AG04450 (cell line): ENCODE results near the gene TMPRSS2. TPM values are rescaled to one million over a fixed set of nuclear protein-coding genes. Genes with fewer than 3 reads are reported as not detected.

Source experiments
- CTCF ChIA-PET: fragments of 300-600, 350-600 bp; formaldehyde crosslinking; extraction: SDS; loops from one replicate; lab custom pipeline; 2022; ENCODE audit warnings: antibody characterized with exemption, inconsistent platforms; lab: Charles Lee
- POLR2A ChIA-PET: fragments of 350-600 bp; formaldehyde crosslinking; extraction: SDS; loops from one replicate; lab custom pipeline; 2021; ENCODE audit warnings: antibody characterized with exemption, inconsistent platforms; lab: Yijun Ruan, JAX
- DNase-seq: peaks from one replicate; pipeline ENCODE4 v3.0.0-alpha.2; 2011; ENCODE audit warnings: low read depth, low spot score
- H3K27ac ChIP-seq: one replicate; pipeline ENCODE4 v1.5.1; 2012; ENCODE audit warnings: low read depth, low read length, control low read depth
- H3K27me3 ChIP-seq: one replicate; pipeline ENCODE4 v1.6.0; 2012; ENCODE audit warnings: low read length; ENCODE audit not compliant: control insufficient read depth, insufficient read depth
- H3K4me3 ChIP-seq: 2 replicates; pipeline ENCODE4 v1.5.1; 2011; ENCODE audit warnings: mild to moderate bottlenecking, low read depth, low read length, control low read depth
- H3K9me3 ChIP-seq: 2 replicates; pipeline ENCODE4 v1.5.1; 2012; ENCODE audit warnings: low read length; ENCODE audit not compliant: control insufficient read depth, insufficient read depth
- polyA plus RNA-seq: library from polyadenylated mRNA; depleted of rRNA; stranded (reverse); fragments of >200 nt; gene quantifications from 2 replicates; pipeline ENCODE4 v1.2.3, GENCODE V29; 2011
- TF ChIP-seq, protein P1 (sequence below): IDR thresholded peaks from 2 replicates; pipeline ENCODE4 v1.5.1; 2011; ENCODE audit warnings: low read depth, low read length, control low read depth, inconsistent platforms

The TMPRSS2 gene
- polyA plus RNA-seq, 1 experiment: not detected

DNA sequence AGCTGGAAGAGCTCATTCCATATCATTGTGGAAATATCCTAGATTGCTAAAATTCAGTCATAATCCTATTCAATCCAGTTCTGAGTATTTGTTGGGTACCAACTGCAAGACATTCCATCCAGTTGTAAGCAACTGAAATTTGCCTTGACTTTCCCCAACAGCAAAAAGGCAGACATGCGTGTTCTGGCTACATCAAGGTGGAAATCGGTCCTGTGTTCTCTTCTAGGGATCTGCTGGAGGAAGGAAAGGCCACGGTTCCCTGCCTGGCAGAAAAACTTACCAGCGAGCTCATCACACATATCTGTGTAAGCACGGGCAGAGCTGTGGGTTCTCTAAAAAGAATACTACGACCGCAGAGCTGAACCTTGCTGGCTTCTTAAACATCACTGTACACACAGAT, 64.4 kb downstream of the TMPRSS2 start:
- no peak for DNase-seq
- TF ChIP-seq, protein P1, sequence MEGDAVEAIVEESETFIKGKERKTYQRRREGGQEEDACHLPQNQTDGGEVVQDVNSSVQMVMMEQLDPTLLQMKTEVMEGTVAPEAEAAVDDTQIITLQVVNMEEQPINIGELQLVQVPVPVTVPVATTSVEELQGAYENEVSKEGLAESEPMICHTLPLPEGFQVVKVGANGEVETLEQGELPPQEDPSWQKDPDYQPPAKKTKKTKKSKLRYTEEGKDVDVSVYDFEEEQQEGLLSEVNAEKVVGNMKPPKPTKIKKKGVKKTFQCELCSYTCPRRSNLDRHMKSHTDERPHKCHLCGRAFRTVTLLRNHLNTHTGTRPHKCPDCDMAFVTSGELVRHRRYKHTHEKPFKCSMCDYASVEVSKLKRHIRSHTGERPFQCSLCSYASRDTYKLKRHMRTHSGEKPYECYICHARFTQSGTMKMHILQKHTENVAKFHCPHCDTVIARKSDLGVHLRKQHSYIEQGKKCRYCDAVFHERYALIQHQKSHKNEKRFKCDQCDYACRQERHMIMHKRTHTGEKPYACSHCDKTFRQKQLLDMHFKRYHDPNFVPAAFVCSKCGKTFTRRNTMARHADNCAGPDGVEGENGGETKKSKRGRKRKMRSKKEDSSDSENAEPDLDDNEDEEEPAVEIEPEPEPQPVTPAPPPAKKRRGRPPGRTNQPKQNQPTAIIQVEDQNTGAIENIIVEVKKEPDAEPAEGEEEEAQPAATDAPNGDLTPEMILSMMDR: no peak
- CTCF ChIA-PET: interaction anchor here (0.7 to 0.9 kb wide), 2 partner anchors 11 to 84 kb away, joined by 3 to 9 read pairs; no protein-coding TSS in a partner anchor
- POLR2A ChIA-PET: no interaction called here
- no peak overlapping the region for H3K4me3 ChIP-seq
- H3K27ac ChIP-seq: no peak overlapping the region
- H3K27me3 ChIP-seq: no peaks in the 10 kb centered on the region
- H3K9me3 ChIP-seq: no peaks in the 10 kb centered on the region

DNA sequence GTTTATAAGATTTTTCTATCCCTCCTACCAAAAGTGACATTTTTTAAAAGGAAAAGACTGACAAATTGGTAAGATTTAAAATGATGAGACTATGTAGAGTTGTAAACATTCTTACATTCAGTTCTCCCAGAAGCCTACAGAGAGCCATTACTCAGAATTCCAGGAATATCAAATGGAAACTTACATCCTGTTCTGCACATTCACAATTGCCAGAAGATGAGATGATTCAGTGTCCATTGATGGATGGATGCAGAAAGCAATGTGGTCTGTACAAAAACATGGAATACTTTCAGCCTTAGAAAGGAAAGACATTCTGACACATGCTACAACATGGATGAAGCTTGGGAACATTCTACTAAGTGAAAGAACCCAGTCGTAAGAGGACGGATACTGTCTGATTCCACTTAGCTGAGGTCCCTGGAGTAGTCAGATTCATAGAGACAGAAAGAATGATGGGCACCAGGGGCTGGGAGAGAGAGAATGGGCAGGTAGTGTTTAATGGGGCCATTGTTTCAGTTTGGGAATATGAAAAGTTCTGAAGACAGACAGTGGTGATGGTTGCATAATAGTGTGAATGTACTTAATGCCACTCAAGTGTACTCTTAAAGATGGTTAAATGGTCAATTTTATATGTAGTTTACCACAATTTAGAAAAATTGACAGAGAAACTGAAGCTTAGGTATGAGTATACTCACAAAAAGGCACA, 65.3 kb downstream of the TMPRSS2 start:
- POLR2A ChIA-PET: no interaction called here
- TF ChIP-seq, protein P1: no peak
- CTCF ChIA-PET: no interaction called here
- Histone ChIP-seq H3K27me3 (no peaks in the 10 kb centered on the region), H3K27ac (no peak overlapping the region), H3K4me3 (no peak overlapping the region), H3K9me3 (no peaks in the 10 kb centered on the region)
- no peak for DNase-seq

DNA sequence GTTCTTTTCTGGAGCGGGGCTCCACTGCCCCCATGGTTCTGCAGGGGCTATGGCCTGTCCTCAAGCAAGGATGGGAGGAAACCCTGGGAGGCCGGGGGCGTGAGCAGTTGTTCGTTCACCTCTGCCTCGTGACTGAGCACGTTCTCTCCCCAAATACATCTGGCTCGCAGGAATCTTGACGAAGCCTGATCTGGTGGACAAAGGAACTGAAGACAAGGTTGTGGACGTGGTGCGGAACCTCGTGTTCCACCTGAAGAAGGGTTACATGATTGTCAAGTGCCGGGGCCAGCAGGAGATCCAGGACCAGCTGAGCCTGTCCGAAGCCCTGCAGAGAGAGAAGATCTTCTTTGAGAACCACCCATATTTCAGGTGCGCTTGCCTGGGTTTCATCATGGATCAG, 66.4 kb downstream of the TMPRSS2 start:
- ChIA-PET POLR2A (no interaction called here), CTCF (no interaction called here)
- no peak overlapping the region for H3K4me3 ChIP-seq
- H3K27me3 ChIP-seq: no peaks in the 10 kb centered on the region
- no peak for DNase-seq
- H3K27ac ChIP-seq: no peak overlapping the region
- TF ChIP-seq, protein P1: no peak
- no peaks in the 10 kb centered on the region for H3K9me3 ChIP-seq

DNA sequence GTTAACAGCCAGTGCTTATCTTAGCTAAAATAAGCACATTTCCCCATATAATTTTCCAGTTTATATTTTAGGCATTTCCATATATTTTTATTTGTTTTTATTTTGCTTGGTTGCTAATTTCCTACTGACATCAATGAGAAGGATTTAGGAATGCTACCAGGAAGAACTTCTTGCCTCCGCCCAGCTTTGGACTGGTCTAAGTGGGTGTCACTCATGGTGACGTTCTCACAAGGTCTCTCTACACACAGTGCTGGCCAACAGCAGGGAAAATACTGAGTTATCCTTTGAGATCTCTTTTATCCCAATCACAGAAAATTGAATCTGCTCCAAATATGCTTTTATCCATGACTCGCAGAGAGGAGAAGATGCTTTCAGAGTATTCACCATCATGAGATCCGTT, 68.7 kb downstream of the TMPRSS2 start:
- no peak for DNase-seq
- POLR2A ChIA-PET: no interaction called here
- Histone ChIP-seq H3K27ac (no peak overlapping the region), H3K9me3 (peaks cover 4% of the 10 kb centered on the region; the same call in 1 of the 2 replicates), H3K27me3 (no peaks in the 10 kb centered on the region), H3K4me3 (no peak overlapping the region)
- TF ChIP-seq, protein P1: no peak
- CTCF ChIA-PET: no interaction called here

DNA sequence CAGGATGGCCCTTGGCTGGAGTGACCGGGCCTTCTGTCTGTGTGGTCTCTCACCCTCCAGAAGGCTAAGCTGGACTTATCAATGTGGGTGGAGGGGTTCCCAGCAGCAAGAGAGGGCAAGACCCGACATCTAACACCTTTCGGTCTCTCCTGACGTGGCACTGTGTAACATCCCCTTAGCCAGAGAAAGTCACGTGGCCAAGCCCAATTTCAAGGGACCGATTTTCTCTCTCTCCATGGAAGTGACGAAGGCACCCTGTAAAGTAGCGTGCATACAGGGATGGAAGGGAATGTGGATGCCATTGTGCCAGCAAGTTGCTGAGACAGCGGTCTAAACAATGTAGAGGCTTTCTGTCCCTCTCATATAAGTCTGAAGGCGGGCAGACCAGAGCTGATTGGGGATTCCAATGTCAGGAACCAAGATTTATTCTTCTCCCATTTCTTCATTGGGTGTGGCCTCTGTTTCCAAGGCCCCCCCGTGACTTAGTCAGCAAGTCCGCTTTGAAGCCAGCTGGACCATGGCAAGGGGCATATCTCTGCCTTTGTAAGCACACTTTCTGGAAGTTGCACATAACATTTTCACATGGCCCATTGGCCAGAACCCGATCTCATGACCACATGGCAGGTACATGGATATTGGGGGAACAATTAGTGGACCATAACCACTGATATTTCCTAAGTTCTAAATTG, 69.4 kb downstream of the TMPRSS2 start:
- no peak for DNase-seq
- CTCF ChIA-PET: no interaction called here
- H3K4me3 ChIP-seq: no peak overlapping the region
- no peak overlapping the region for H3K27ac ChIP-seq
- peaks cover 4% of the 10 kb centered on the region; the same call in 1 of the 2 replicates for H3K9me3 ChIP-seq
- POLR2A ChIA-PET: no interaction called here
- TF ChIP-seq, protein P1: no peak
- H3K27me3 ChIP-seq: no peaks in the 10 kb centered on the region
